Trophoblast cell (in vitro differentiated cells and primary cell): Measurements from ENCODE around the gene CEACAM1.

ENCODE experiments used
- DNase-seq, 2 donors: peaks; one replicate each; pipeline ENCODE4 v3.0.0-alpha.2; 2016
- H2AFZ ChIP-seq: 2 replicates; pipeline ENCODE4 v1.6.1; 2013; ENCODE audit warnings: low read length, moderate library complexity, mild to moderate bottlenecking; ENCODE audit not compliant: insufficient read depth, poor library complexity
- H2AK5ac ChIP-seq: 2 replicates; pipeline ENCODE4 v1.6.1; 2013; ENCODE audit warnings: mild to moderate bottlenecking, low read length
- H2BK120ac ChIP-seq: 2 replicates; pipeline ENCODE4 v1.6.1; 2013; ENCODE audit warnings: low read length, mild to moderate bottlenecking, moderate library complexity; ENCODE audit not compliant: insufficient read depth, poor library complexity
- H2BK12ac ChIP-seq: 2 replicates; pipeline ENCODE4 v1.6.1; 2013; ENCODE audit warnings: mild to moderate bottlenecking, low read length, moderate library complexity
- H2BK5ac ChIP-seq: 2 replicates; pipeline ENCODE4 v1.6.1; 2013; ENCODE audit warnings: low read length, low read depth, moderate library complexity, mild to moderate bottlenecking; ENCODE audit not compliant: poor library complexity
- H3K14ac ChIP-seq: 2 replicates; pipeline ENCODE4 v1.6.1; 2013; ENCODE audit warnings: mild to moderate bottlenecking, low read length
- H3K18ac ChIP-seq: 2 replicates; pipeline ENCODE4 v1.6.1; 2013; ENCODE audit warnings: mild to moderate bottlenecking, low read length
- H3K23ac ChIP-seq: 2 replicates; pipeline ENCODE4 v1.6.1; 2013; ENCODE audit warnings: low read length
- H3K27ac ChIP-seq: 2 replicates; pipeline ENCODE4 v1.5.1; 2013; ENCODE audit warnings: low read depth, mild to moderate bottlenecking, inconsistent platforms, low read length, moderate library complexity
- H3K27me3 ChIP-seq: 2 replicates; pipeline ENCODE4 v1.6.1; 2013; ENCODE audit warnings: inconsistent platforms, mild to moderate bottlenecking, low read length, moderate library complexity; ENCODE audit not compliant: insufficient read depth
- H3K36me3 ChIP-seq, 2 experiments: 1 replicate in 1 of 2; 2 replicates in 1 of 2; pipeline ENCODE4 v1.6.1; 2013; ENCODE audit warnings: low read length in 2 of 2, mild to moderate bottlenecking in 2 of 2, moderate library complexity in 1 of 2; ENCODE audit not compliant: insufficient read depth in 2 of 2, control insufficient read depth in 1 of 2
- H3K4ac ChIP-seq: 2 replicates; pipeline ENCODE4 v1.6.1; 2013; ENCODE audit warnings: low read depth, mild to moderate bottlenecking, low read length, moderate library complexity
- H3K4me1 ChIP-seq, 2 experiments: 1 replicate in 1 of 2; 2 replicates in 1 of 2; pipeline ENCODE4 v1.6.1; 2013; ENCODE audit warnings: low read length in 2 of 2, mild to moderate bottlenecking in 2 of 2, moderate library complexity in 1 of 2; ENCODE audit not compliant: insufficient read depth in 2 of 2, control insufficient read depth in 1 of 2
- H3K4me2 ChIP-seq: 2 replicates; pipeline ENCODE4 v1.6.1; 2013; ENCODE audit warnings: inconsistent platforms, mild to moderate bottlenecking, low read length, moderate library complexity
- H3K4me3 ChIP-seq: 2 replicates; pipeline ENCODE4 v1.5.1; 2013; ENCODE audit warnings: mild to moderate bottlenecking, low read depth, low read length, inconsistent platforms
- H3K79me1 ChIP-seq: one replicate; pipeline ENCODE4 v1.6.1; 2013; ENCODE audit warnings: low read length
- H3K79me2 ChIP-seq: 2 replicates; pipeline ENCODE4 v1.6.1; 2013; ENCODE audit warnings: low read length, mild to moderate bottlenecking; ENCODE audit not compliant: control insufficient read depth, insufficient read depth, poor library complexity
- H3K9ac ChIP-seq: 2 replicates; pipeline ENCODE4 v1.6.1; 2013; ENCODE audit warnings: mild to moderate bottlenecking, low read length
- H3K9me3 ChIP-seq: 2 replicates; pipeline ENCODE4 v1.6.1; 2013; ENCODE audit warnings: low read depth, mild to moderate bottlenecking, control low read depth, inconsistent platforms, low read length; ENCODE audit not compliant: insufficient read depth
- H4K12ac ChIP-seq: 2 replicates; pipeline ENCODE4 v1.6.1; 2013; ENCODE audit warnings: low read depth, mild to moderate bottlenecking, low read length, moderate library complexity
- H4K8ac ChIP-seq: 2 replicates; pipeline ENCODE4 v1.6.1; 2013; ENCODE audit warnings: low read depth, mild to moderate bottlenecking, low read length, moderate library complexity
- H4K91ac ChIP-seq: one replicate; pipeline ENCODE4 v1.6.1; 2013; ENCODE audit warnings: low read depth, mild to moderate bottlenecking, low read length, moderate library complexity
- WGBS: extraction: QIAGEN DNeasy Blood & Tissue Kit; methylation state at CpG from one replicate; pipeline ENCODE4 v1.1.7; 2013; ENCODE audit warnings: missing lambda C conversion rate; ENCODE audit not compliant: insufficient read length, insufficient coverage; ENCODE audit errors: extremely low coverage; 5-methylcytosine and 5-hydroxymethylcytosine counted together

CEACAM1 gene

GRCh38 chr19:42472402-42473147 is 55.7 kb downstream of the CEACAM1 start:
- no peak overlapping the region for H3K4ac ChIP-seq
- H3K9ac ChIP-seq, result no peak overlapping the region
- H2BK12ac ChIP-seq, result no peak overlapping the region
- no peaks in the 10 kb centered on the region for H3K36me3 ChIP-seq
- H2AFZ ChIP-seq, result no peak overlapping the region
- H4K91ac ChIP-seq, result no peak overlapping the region
- no peak overlapping the region for H3K27ac ChIP-seq
- DNase-seq, result no peak
- no peaks in the 10 kb centered on the region for H3K79me2 ChIP-seq
- H3K4me1 ChIP-seq, result peaks cover 3 to 8% of the 10 kb centered on the region in 2 experiments
- H4K8ac ChIP-seq, result no peak overlapping the region
- no peak overlapping the region for H3K18ac ChIP-seq
- H3K23ac ChIP-seq, result no peak overlapping the region
- H4K12ac ChIP-seq, result no peak overlapping the region
- H3K14ac ChIP-seq, result no peak overlapping the region
- H2BK5ac ChIP-seq, result no peak overlapping the region
- no peak overlapping the region for H2AK5ac ChIP-seq
- H3K4me2 ChIP-seq, result no peak overlapping the region
- no CpG with 5 or more reads among the region's 7 CpGs for WGBS
- H3K79me1 ChIP-seq, result peaks cover 2% of the 10 kb centered on the region
- no peaks in the 10 kb centered on the region for H3K27me3 ChIP-seq
- H2BK120ac ChIP-seq, result no peak overlapping the region
- no peaks in the 10 kb centered on the region for H3K9me3 ChIP-seq
- H3K4me3 ChIP-seq, result no peak overlapping the region

- H3K36me3 ChIP-seq, result no peaks in the 10 kb centered on the region
- no peak overlapping the region for H3K23ac ChIP-seq
- H3K14ac ChIP-seq, result no peak overlapping the region
- H3K27me3 ChIP-seq, result no peaks in the 10 kb centered on the region
- no peak overlapping the region for H2BK12ac ChIP-seq
- no peak overlapping the region for H2BK5ac ChIP-seq
- no peaks in the 10 kb centered on the region for H3K9me3 ChIP-seq
- H3K27ac ChIP-seq, result no peak overlapping the region
- H3K4me1 ChIP-seq, result peaks cover 3 to 8% of the 10 kb centered on the region in 2 experiments
- H3K4me3 ChIP-seq, result no peak overlapping the region
- H3K79me2 ChIP-seq, result no peaks in the 10 kb centered on the region
- no peak overlapping the region for H4K8ac ChIP-seq
- DNase-seq, result no peak
- H2BK120ac ChIP-seq, result no peak overlapping the region
- peaks cover 2% of the 10 kb centered on the region for H3K79me1 ChIP-seq
- no CpG with 5 or more reads among the region's 7 CpGs for WGBS
- no peak overlapping the region for H2AFZ ChIP-seq
- no peak overlapping the region for H2AK5ac ChIP-seq
- no peak overlapping the region for H3K4me2 ChIP-seq
- H4K91ac ChIP-seq, result no peak overlapping the region
- H3K18ac ChIP-seq, result no peak overlapping the region
- no peak overlapping the region for H4K12ac ChIP-seq
- H3K4ac ChIP-seq, result no peak overlapping the region
- no peak overlapping the region for H3K9ac ChIP-seq
Measured at GRCh38 chr19:42471554-42472249, 56.6 kb downstream of the CEACAM1 start.

GRCh38 chr19:42469311-42470235 is 58.7 kb downstream of the CEACAM1 start:
- Histone ChIP-seq H4K12ac (no peak overlapping the region), H3K4me3 (no peak overlapping the region), H2BK5ac (no peak overlapping the region), H3K79me1 (peaks cover 2% of the 10 kb centered on the region), H3K14ac (no peak overlapping the region), H3K27ac (peak overlapping the region; percentile 20), H3K27me3 (peaks cover 2% of the 10 kb centered on the region), H2AK5ac (no peak overlapping the region), H3K79me2 (no peaks in the 10 kb centered on the region), H3K36me3 (no peaks in the 10 kb centered on the region), H3K4me1 (peaks cover 3 to 8% of the 10 kb centered on the region in 2 experiments), H3K18ac (no peak overlapping the region), H3K4ac (no peak overlapping the region), H4K91ac (no peak overlapping the region), H4K8ac (no peak overlapping the region), H2BK12ac (peak overlapping the region; percentile 17), H3K4me2 (no peak overlapping the region), H2AFZ (no peak overlapping the region), H3K9ac (no peak overlapping the region), H3K23ac (no peak overlapping the region), H2BK120ac (no peak overlapping the region), H3K9me3 (no peaks in the 10 kb centered on the region)
- WGBS, result no CpG with 5 or more reads among the region's 8 CpGs
- peak; percentile 84 to 90 for DNase-seq

DNA sequence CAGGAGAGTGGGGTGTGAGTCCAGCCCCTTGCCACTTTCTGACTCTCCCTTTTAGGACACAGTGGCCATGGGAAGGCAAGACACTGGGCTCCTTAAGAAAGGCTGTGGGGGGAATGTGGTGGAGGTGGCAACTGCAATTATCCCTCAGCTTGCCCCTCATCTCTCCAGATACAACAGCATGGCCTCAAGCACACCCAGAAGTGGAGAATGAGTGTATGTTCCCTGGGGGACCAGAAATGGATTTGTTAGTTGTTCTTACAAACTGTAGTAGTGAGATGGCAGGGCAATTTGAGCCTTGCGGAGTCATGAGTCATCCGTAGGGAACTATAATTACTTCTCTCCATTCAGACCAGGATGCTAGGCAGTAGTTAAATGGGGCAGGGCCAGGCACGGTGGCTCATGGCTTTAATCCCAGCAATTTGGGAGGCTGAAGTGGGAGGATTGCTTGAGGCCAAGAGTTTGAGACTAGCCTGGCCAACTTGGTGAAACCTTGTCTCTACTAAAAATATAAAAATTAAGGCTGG is 59.9 kb downstream of the CEACAM1 start:
- Histone ChIP-seq H3K4me1 (peaks cover 3 to 8% of the 10 kb centered on the region in 2 experiments), H3K18ac (no peak overlapping the region), H4K12ac (no peak overlapping the region), H2AFZ (no peak overlapping the region), H4K8ac (no peak overlapping the region), H3K4me3 (no peak overlapping the region), H3K14ac (no peak overlapping the region), H3K27ac (peak overlapping the region; percentile 29), H3K27me3 (peaks cover 2% of the 10 kb centered on the region), H4K91ac (no peak overlapping the region), H3K9ac (no peak overlapping the region), H3K9me3 (no peaks in the 10 kb centered on the region), H2BK120ac (no peak overlapping the region), H3K23ac (no peak overlapping the region), H3K4ac (no peak overlapping the region), H3K79me2 (no peaks in the 10 kb centered on the region), H3K36me3 (no peaks in the 10 kb centered on the region), H2AK5ac (no peak overlapping the region), H2BK12ac (no peak overlapping the region), H3K4me2 (no peak overlapping the region), H3K79me1 (peaks cover 2% of the 10 kb centered on the region), H2BK5ac (peak overlapping the region; percentile 14)
- DNase-seq, result peak; percentile 65 to 86
- WGBS, result no CpG with 5 or more reads among the region's 3 CpGs
